ENCODE results near the gene ERMP1.

The ERMP1 gene

DNA sequence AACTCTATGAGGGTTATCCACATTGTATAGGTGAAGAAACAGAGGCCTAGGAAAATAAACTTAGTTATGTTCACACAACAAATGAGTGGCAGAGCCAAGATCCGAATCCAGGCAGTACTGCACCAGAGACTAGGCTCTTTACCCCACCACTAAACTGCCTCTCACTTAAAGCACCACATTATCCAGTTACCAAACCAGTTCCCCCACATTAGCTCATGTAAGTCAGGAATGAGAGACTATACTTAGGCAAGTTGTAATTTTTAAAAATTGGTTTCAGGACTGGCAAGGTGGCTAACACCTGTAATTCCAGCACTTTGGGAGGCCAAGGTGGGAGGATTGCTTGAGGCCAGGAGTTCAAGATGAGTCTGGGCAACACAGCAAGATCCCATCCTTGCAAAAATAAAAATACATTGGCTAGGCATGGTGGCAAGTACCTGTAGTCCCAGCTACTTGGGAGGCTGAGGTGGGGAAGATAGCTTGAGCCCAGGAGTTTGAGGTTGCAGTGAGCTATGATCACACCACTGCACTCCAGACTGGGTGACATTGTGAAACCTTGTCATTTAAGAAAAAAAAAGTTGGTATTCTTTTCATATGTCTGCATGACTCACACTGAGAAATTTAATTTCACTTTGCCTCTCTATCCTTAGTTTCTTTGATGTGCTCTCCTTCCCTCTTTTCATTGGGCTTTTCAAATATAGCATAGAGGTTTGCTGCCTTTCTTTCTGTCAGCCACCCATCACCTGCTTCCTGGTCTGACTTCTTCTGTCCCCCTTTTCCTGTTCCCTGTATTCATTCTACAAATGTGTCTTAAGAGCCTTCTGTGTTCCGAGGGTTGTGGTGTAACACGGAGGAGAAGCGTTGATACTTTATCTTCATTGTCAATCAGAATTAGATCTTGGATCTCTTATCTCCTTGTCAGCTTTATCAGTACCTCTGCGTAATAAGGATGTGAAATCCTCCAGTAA is 64.7 kb downstream of the ERMP1 start:
- no peak for DNase-seq

DNA sequence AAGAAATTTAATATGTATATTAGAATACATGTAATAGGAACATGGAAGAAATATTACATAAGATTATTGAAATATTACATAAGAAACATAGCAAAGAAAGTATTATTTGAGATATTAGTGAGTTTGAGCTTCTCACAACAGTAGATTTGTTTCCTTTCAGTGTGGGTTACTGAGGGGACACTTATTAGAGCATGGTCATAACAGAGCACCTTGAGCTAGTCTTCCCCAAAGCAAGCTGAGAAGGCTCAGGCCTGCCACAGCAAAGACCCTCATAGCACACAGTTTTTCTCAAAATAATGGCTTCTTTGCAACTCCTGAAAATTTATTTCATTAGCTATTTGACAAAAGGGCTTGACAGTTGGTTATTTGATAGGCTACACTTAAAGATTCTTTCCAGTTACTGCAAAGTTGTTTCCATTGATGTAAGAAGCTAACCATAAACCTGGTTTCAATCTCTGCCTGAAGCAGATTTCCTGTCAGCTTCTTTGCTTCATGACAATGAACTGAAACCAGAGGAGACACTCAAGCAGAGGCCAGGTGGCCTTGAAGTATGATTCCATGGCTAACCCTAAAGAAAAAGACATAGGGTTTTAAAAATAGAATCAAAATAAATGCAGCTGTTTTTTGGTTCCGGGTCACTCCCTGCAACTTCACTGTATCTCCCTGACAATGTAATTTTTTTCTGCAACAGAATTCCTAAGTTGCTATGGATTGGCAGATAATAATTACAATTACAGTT is 68.6 kb downstream of the ERMP1 start:
- DNase-seq = no peak

DNA sequence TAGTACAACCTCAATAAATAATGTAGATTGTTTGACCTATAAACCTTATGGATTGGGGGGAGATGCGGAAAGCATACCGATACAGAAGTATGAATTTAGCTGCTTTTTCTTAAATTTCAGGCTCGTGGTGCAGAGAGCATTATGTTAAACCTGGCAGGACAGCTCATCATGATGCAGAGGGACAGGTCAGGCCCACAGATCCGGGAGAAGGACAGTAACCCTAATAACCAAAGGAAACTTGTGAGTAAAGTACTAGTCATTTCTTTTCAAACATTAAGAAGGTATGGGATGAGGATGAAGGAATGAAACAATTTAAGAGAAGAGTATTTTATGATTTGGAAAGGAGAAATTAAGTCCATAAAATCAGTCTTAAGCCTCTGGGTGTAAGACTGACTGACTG is 70.5 kb downstream of the ERMP1 start:
- DNase-seq = no peak

DNA sequence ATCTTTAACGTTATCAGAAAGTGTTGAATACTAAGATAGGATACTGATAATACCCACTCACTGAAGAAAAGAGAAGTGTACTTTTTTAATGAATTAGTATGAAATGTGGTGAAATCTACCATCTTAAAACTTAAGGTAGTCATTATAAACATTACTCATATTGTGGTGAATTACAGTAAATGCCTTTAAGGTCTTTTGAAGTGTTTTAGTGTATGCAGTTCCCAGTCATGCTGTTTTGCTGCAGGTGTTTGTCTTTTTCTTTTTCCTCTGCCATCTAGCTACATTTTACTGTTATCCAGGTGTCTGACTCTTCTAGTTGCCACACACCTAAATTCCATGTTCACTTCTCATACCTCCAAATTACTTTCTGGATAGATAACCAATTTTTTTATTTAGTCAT is 72.6 kb downstream of the ERMP1 start:
- DNase-seq = no peak

DNA sequence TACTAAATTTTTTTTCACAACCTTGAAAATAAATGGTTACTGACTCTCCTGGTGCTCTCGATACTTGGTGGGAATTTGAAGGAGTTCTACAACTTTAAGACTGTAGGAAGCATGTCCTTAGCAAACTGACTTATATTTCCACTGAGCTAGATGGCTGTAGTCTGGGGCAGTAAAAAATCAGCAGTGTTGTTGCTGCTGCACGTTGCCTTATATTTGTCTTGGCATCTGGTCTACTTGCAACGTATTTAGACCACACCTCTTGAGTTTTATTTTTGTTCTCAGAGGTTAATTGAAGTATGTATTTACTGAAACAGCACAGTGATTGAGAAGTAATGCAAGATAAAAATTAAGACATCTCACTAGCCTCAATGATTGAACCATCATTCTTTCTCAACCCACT is 76.3 kb downstream of the ERMP1 start:
- DNase-seq = no peak

DNA sequence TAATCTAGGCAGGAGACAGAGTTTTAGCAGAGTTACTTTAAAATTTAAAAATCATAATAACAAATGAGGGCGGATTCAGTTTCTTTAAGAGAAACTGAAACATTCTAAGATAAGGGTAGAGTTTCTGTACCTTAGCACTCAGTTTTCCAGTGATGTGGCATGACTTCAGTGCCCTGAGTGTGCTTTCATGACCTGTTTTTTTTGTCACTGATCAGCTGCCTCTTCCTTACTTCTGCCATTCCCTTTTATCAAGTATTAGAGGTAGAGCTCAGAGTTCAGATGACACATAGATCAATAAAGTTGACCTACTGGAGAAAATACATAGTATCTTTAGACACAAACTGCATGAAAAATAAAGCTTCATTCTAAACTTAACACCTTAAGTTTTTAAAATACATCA is 82.3 kb downstream of the ERMP1 start:
- DNase-seq = no peak

DNA sequence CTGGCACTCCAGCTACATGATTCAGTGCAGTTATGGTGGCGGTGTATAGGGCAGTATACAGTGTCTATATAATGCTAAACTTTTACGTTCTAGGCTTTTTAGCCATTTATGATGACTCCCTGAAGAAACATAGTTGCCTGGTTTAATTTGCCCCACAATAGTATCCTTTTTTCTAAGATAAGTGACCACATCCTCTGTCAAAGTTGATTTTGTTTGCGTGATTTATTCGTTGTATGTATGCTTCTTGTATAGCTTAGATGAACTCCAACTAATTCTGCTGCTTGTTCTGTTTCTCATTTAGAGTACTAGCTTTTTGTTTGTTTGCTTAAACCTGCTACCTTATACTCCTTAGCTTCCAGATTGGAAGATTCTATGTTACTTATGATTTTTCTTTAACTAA is 83.6 kb downstream of the ERMP1 start:
- DNase-seq = no peak

DNA sequence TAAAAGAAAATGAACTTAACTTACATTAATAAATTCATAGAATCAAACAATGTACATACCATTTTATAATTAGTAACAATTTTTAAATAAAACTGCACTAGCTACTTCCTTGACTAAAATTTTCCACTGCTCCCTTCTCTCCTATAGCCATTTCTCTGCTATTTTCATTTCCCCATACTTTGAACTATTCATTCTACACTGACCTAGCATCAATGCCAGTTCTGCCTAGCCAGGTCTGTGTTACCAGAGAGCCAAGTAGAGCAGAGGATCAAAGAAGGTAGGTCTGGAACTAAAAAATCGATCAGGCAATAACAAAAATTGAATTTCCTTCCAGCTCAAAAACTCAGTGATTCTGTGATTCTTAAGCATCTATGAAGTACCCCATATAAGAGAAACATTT is 84.5 kb downstream of the ERMP1 start:
- DNase-seq = no peak

DNA sequence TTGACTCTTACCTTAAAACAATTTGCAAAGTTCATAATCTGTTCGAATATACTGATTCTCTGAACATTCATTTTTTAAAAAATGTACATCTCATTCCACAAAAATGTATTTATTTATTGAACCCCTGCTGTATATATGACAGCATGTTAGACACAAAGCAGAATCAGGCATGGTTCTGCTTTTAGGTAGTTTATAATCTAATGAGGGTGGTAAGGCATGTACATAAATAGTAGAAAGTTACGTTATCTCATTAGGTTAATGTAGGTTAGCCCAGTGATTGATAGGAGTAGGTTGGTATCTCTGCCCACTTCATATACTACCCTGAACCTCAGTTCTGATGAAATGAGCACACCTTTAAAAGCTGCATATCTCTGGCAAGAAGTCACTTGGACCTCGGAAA is 89.8 kb downstream of the ERMP1 start:
- no peak for DNase-seq

DNA sequence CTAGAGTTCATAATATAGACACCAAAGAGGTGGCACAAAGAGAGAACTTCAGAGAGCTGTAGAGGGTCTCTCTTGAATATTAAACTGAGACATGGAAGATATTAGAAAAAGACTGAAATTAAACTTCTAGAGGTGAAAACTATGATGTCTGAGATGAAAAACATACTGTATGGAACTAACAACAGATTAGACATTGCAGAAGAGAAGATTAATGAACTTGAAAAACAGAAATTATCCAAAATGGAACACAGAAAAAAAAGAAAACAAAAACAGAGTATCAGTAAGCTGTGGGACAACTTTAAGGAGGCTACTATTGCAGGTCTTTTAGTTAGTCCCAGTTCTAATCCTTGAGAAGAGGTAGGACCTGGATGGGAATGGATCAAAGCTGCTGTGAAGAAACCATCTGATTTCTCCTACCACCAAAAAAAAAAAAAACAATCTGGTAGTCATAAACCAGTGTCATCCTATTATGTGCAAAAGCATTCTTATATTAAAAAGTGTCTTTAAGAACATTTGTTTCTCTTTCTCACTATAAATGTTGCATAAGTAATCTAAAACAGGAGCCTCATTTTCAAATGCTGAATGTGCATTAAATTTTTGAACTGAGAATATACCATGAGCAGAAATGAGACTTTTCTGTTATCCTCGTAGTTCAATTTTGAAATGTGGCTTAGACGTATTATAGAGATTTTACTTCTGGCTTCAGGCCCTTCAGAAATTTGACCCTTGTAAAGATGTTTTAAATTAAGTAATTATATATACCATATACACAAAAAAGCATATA is 96.2 kb downstream of the ERMP1 start:
- DNase-seq = no peak

DNA sequence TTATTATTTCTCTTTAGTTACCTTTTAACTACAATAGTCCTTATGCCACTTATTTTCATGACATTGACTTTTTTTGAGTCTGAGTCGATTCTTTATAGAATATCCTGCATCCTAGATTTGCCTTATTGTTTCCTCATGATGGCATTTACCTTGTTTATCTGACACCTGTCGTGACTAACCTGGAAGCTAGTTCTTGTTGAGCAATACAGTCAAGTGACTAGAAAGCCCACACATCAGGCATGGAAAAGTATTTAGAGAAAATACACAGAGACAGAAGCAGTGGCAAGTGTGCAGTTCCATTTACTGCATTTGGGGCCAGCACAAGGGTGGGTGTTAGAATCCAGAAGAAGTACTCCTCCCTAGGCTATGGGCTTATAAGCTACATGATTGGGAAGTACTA is 97.8 kb downstream of the ERMP1 start:
- DNase-seq = no peak

Measured in CD4-positive, alpha-beta T cell treated with Interferon gamma for 1 hour (primary cell).